H1 (cell line): ENCODE data around the gene NOXO1.

Experiments
- CEBPB ChIP-seq: IDR thresholded peaks from 2 replicates; pipeline ENCODE4 v1.6.1; 2012; ENCODE audit warnings: low read depth, low read length
- CTCF ChIP-seq, 3 experiments: IDR thresholded peaks; 1 replicate in 2 of 3; 2 replicates in 1 of 3; pipeline versions ENCODE4 v1.5.1 to v1.6.1; 2011; ENCODE audit warnings: low read length in 3 of 3, mild to moderate bottlenecking in 3 of 3, inconsistent platforms in 2 of 3, low read depth in 1 of 3, moderate library complexity in 1 of 3; ENCODE audit not compliant: insufficient read depth in 1 of 3; ENCODE audit errors: control extremely low read depth in 1 of 3
- EZH2 ChIP-seq: fragments of 200-600 bp; sonication (generic); IDR thresholded peaks from 2 replicates; pipeline ENCODE4 v1.7.1; 2012; ENCODE audit warnings: low read depth, mild to moderate bottlenecking, moderate library complexity, low read length, inconsistent platforms; ENCODE audit not compliant: severe bottlenecking
- KDM1A ChIP-seq: fragments of 200-600, 300-600 bp; sonication (generic); IDR thresholded peaks from 2 replicates; pipeline ENCODE4 v1.7.1; 2016; ENCODE audit warnings: mild to moderate bottlenecking, low read length, borderline replicate concordance
- KDM5A ChIP-seq: fragments of 200-600 bp; IDR thresholded peaks from 2 replicates; pipeline ENCODE4 v1.7.1; 2012; ENCODE audit warnings: mild to moderate bottlenecking, low read length, inconsistent platforms, mixed read lengths
- SUZ12 ChIP-seq: fragments of 200-600 bp; sonication (generic); IDR thresholded peaks from 2 replicates; pipeline ENCODE4 v1.6.1; 2012; ENCODE audit warnings: mild to moderate bottlenecking, inconsistent platforms, low read length, moderate library complexity, mixed read lengths
- TAF1 ChIP-seq: IDR thresholded peaks from 2 replicates; pipeline ENCODE4 v1.6.1; 2011; ENCODE audit warnings: mild to moderate bottlenecking, low read depth, low read length
- YY1 ChIP-seq: IDR thresholded peaks from 2 replicates; pipeline ENCODE4 v1.6.1; 2011; ENCODE audit warnings: low read depth, mild to moderate bottlenecking, low read length
- ZNF274 ChIP-seq: IDR thresholded peaks from 2 replicates; pipeline ENCODE4 v1.7.0; 2012; ENCODE audit warnings: low read length, borderline replicate concordance; ENCODE audit errors: extremely low read depth

GRCh38 chr16:1929105-1929504, 52.2 kb downstream of the NOXO1 start:
- TF ChIP-seq KDM1A: no peak
- TF ChIP-seq SUZ12: no peak
- TF ChIP-seq KDM5A: no peak
- TF ChIP-seq YY1: no peak
- TF ChIP-seq TAF1: no peak
- TF ChIP-seq CTCF (IDR thresholded peaks at IDR 0.05; ENCODE audit: control extremely low read depth in 1 of 3, insufficient read depth in 1 of 3, low read depth in 1 of 3, low read length in 3 of 3): no peak
- TF ChIP-seq ZNF274: no peak
- TF ChIP-seq EZH2: no peak
- no peak for TF ChIP-seq CEBPB
